Measurements from ENCODE around the gene PWWP2B. TPM values are rescaled to one million over a fixed set of nuclear protein-coding genes. Genes with fewer than 3 reads are reported as not detected.
"Not testable (repeated sequence)": the region's sequence is repeated elsewhere in the genome, so short reads cannot be mapped to it uniquely, and the experiment has no call there.

The PWWP2B gene
- total and polyA plus RNA-seq, 2 of the 8 experiments (the other 6 are each of a cell fraction or from before 2014, with no cell fraction given), result 5.3 to 10.8 TPM

GRCh38 chr10:132352462-132353308 is 44.3 kb upstream of the PWWP2B start:
- CTCF ChIA-PET (ENCODE audit: partially characterized antibody), result interaction anchor here (0.7 to 3.5 kb wide), 29 partner anchors 9 to 283 kb away, joined by 3 to 18 read pairs (median 4); no protein-coding TSS in a partner anchor
- H4K8ac ChIP-seq (ENCODE audit: extremely low read depth, insufficient read depth, low read length), result peak overlapping the region; percentile 82; the same call in 1 of the 2 replicates
- H4K20me1 ChIP-seq (replicated peaks in 1 of 2; ENCODE audit: control insufficient read depth in 1 of 2, insufficient read depth in 2 of 2, low read length in 2 of 2); H2AFZ ChIP-seq (ENCODE audit: low read length); H2BK12ac ChIP-seq (ENCODE audit: low read depth, low read length); H3K14ac ChIP-seq (ENCODE audit: insufficient read length); H3K36me3 ChIP-seq (ENCODE audit: control insufficient read depth in 2 of 4, insufficient read depth in 4 of 4, low read length in 3 of 4); H3K9ac ChIP-seq (replicated peaks in 1 of 4; ENCODE audit: extremely low read depth in 1 of 4, low read depth in 3 of 4, low read length in 3 of 4); H2BK20ac ChIP-seq (ENCODE audit: low read length); H3K79me2 ChIP-seq (ENCODE audit: control insufficient read depth in 1 of 2, insufficient read depth in 2 of 2, low read length in 2 of 2); H2BK15ac ChIP-seq (ENCODE audit: low read length); H2BK5ac ChIP-seq (ENCODE audit: low read depth, low read length); H3K23ac ChIP-seq (ENCODE audit: insufficient read length); H3K79me1 ChIP-seq (ENCODE audit: low read depth, low read length); H3K56ac ChIP-seq (replicated peaks; ENCODE audit: insufficient read length, low read depth, low read length); H3K4me3 ChIP-seq (ENCODE audit: extremely low read depth in 1 of 4, insufficient read depth in 2 of 4, low read depth in 3 of 4, low read length in 4 of 4); H3K9me3 ChIP-seq (ENCODE audit: insufficient read depth in 2 of 2, low read depth in 1 of 2, low read length in 1 of 2); H3K4me1 ChIP-seq (replicated peaks in 1 of 4; ENCODE audit: control insufficient read depth in 3 of 4, insufficient read depth in 4 of 4, low read length in 3 of 4); H2BK120ac ChIP-seq (replicated peaks; ENCODE audit: low read depth, low read length); POLR2A ChIA-PET (ENCODE audit: partially characterized antibody); H4K5ac ChIP-seq (ENCODE audit: insufficient read length, low read depth, low read length); FAIRE-seq; H3K27me3 ChIP-seq (replicated peaks in 1 of 4; ENCODE audit: control insufficient read depth in 3 of 4, extremely low read depth in 1 of 4, insufficient read depth in 3 of 4, low read length in 3 of 4); H4K91ac ChIP-seq (replicated peaks; ENCODE audit: insufficient read length, low read length); H3K18ac ChIP-seq (ENCODE audit: extremely low read depth, low read length); H3K23me2 ChIP-seq (ENCODE audit: low read depth, low read length); H3K4me2 ChIP-seq (ENCODE audit: insufficient read depth in 1 of 2, low read depth in 2 of 2, low read length in 2 of 2); H3K27ac ChIP-seq (ENCODE audit: low read depth, low read length): not testable (repeated sequence)
- peak overlapping the region; percentile 27 for H3K4ac ChIP-seq (replicated peaks; ENCODE audit: insufficient read length, low read depth, low read length)
- peak overlapping the region; percentile 24; the same call in 1 of the 2 replicates for H2AK5ac ChIP-seq (ENCODE audit: low read depth, low read length)
- WGBS, 2 experiments (ENCODE audit: extremely low coverage in 1 of 2, insufficient coverage in 1 of 2, insufficient read length in 1 of 2, insufficient replicate concordance in 2 of 2, low coverage in 1 of 2, low lambda C conversion rate in 2 of 2, missing lambda C conversion rate in 1 of 2), result 49% methylated on average over 24 of the region's 44 CpGs; no CpG with 5 or more reads in 1 of the 2 experiments
- peak; percentile 65 to 97 for DNase-seq (ENCODE audit: low read depth in 1 of 2, low spot score in 2 of 2)
- TF ChIP-seq TCF12 (IDR thresholded peaks at IDR 0.05; ENCODE audit: low read depth, low read length) (0 out of 2 replicates have a peak, but pooled peaks have one; percentile 14), RAD21 (IDR thresholded peaks at IDR 0.05 in 1 of 2, conservative IDR thresholded peaks at IDR 0.05 in 1 of 2; ENCODE audit: low read depth in 2 of 2, low read length in 2 of 2) (peak; percentile 71 to 72), MAX (IDR thresholded peaks at IDR 0.05) (peak; percentile 43), CTCF (IDR thresholded peaks at IDR 0.05; ENCODE audit: control extremely low read depth in 1 of 3, insufficient read depth in 1 of 3, low read depth in 1 of 3, low read length in 3 of 3) (peak; percentile 82 to 93 (median 89)), GABPA (IDR thresholded peaks at IDR 0.05; ENCODE audit: borderline replicate concordance, insufficient read depth, low read length) (peak; percentile 65; the same call in 1 of the 2 replicates)

Measured in H1 (cell line).